Activated gamma-delta T cell (primary cell): ENCODE data around the gene DGKZ.

Experiments
- DNase-seq: peaks from one replicate; lab custom pipeline; 2025; lab: John Stamatoyannopoulos, UW

Gene DGKZ

DNA sequence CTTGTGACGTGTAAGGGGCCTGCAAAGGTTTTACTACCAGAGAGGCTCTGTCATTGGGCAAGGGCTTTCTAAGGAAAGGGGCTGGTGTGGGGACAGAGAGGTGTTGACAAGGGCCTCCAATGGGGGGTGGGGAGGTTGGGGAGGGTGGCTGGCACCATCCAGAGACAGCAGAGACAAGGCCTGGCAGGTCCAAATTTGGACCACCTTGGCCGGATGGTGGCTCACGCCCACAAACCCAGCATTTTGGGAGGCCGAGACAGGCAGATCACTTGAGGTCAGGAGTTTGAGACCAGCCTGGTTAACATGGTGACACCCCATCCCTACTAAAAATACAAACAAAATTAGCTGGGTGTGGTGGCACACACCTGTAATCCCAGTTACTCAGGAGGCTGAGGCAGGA, 46.5 kb downstream of the DGKZ start:
- DNase-seq: no peak

DNA sequence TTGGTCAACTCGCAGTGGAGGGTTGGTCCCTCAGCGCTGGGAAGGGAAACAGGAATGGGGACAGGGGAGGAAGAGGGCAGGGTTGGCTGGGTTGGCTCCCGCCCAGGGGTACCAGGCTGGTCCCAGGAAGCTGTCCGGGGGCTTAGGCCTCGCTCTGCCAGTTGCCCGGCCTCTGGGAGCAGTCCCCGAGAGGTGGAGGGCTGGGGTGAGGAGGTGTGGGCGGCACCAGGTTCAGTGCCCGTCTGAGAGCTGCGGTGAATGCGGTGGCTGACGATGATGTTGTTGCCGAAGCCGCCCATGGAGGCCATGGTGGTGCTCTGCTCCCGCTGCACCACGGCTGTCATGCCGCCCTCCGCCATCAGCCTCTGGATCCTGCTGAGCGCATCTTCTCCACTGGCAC, 50.3 kb downstream of the DGKZ start:
- no peak for DNase-seq

DNA sequence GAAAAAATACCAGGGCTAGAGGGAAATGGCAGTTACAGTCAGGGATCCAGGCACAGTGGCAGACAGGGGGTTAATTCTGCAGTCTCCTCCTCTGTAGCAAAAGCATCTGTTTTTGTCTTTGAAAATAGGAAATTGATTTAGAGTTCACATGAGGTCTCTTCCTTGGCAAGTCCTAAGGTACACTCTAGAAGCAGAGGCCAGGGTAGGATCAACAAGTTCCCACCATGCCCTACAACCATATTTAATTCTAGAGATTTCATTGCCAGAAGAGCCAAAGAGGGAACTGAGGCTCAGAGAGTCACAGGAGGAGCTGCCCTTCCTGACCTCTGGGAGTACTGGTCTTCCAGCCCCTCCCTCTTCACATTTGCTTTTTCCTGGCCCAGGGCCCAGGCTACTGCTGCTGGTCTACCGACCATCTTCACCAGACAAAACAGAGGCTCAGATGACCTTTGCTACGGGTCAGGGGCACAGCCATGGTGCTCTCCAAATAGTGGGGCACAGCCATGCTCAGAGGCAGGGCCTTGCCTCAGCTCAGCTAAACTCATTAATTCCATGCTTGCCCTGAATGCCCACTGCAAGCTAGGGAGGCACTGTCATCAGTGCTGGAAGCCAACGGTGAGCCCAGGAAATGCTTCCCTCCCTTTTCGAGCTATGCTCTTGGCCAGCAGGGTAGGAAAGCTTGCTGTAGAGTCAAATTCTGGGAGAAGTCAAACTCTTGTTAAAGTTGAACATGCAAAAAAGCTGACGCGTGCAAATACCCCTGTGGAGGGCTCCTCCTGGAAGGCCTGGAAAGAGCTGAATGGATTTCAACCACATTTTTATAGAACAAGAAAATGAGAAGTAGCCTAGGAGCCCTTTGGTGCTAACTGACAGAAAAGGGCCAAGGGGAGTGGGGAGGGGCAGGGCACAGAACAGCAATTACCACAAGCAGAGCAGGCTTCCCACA, 56.0 kb downstream of the DGKZ start:
- no peak for DNase-seq

DNA sequence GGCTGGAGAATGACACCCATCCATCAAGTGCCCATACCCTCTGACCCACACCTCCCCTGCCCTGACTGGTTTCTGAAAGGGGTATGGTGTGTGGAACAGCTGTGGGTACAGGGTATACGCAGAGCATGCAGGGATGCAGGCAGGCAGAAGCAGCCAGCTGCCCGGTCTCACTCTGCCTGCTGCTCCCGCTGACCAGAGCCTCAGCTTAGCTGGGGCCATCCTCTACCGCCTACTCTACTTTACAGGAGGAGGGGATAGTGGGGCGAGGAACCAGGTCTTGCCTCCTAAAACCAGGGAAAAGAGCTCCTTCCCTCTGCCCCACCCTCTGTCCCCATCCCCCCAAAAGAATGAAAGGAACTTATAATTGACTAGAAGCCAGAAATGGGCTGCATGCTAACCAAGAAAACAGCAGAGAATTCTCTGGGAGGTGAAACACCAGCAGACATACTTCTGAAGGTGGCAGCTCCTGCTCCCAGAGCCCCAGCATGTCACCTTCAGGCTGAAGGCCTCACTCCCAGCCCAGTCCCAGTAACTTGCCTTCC, 57.3 kb downstream of the DGKZ start:
- DNase-seq: no peak

DNA sequence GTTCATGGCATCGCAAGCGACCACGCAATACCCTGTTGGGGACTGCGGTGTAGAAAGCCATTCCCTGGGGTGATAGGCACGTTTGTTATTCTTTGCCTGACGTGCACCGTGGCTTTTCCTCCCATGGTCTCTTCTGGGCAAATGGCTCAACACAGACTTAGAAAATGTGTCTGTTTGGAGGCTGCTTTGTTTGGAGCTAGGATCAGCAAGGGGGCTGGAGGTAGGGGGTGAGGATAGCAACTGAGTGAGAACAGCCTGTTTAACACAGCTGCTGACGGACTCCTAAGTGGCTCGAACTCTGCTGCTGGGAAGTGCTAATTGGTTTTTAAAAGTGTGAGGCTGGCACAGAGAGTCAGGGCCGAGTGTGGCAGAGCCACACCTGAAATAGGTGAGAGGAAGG, 60.4 kb downstream of the DGKZ start:
- DNase-seq: no peak

DNA sequence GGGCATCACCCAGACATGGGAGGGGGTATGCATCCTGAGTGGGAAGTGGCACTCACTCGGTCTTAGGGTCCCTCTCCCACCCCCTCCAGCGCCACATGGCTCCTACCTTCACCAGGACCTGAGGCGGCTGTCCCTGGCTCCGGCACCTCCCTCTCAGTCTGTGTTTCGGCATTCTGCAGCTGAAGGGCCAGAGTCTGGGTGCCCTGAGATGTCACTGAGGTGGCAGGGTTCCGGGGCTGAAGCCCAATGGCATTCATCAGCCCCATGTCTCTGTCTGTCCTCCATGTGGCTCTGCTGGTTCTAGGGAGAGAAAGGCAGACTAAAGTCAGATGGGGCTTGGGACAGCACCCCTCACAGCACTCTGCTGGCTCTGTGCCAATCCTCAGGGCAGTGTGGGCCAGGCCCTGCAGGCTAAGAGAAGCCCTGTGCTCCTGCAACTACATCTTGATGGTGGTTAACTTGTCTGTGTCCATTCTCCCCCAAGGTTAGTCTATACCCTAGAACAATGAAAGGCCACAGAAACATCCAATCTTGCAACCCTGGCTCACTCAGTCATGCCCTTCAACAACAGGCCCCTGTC, 61.2 kb downstream of the DGKZ start:
- no peak for DNase-seq

DNA sequence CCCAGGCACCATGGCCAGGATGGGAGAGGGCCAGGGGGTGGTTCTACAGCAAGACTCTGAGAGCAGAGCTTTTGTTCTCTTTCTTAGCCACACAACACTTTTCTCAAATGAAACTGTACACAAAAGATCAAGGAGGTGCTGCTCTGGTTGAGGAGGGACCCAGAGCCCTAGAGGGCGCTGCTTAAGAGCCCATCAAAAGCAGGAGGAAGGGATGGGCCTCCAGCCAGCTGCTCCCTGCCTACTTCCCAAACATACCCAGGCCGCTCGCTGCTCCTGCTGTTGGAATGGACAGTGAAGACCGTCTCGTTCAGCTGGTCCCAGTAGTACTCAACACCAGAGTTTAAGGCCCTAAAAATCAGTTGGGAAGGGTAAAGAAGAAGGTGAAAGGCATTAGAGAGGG, 62.8 kb downstream of the DGKZ start:
- DNase-seq: no peak

DNA sequence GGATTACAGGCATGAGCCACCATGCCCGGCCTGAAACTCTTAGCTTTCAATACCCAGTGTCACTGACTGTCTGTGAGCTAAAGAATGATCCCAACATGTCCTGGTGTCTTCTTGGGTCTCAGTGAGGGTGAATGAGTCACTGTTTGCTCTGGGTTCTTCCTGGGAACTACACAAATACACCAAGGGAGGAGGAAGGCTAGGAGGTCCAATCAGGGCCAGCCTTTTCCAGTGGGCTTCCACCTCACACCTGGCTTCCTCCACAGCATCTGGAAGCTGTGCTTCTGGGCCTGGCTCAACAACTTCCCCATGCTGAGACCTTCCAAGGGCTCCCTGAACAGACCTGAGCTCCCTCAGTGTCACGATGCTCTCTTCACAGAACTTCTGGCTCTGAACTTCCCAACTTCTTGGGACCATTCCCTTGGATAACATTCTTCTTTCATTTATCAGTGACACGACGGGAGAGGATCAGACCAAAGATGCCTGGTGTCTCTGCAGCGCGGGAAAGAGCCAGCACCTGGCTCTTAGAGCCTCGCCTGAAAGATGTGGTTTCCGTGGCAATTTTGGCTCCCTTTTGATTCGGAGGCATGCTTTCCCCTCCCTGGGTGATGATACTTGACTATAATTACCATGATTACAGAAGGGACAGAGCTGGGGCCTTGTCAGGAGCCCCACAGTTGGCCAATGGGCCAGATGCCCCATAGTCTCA, 66.7 kb downstream of the DGKZ start:
- DNase-seq: no peak

DNA sequence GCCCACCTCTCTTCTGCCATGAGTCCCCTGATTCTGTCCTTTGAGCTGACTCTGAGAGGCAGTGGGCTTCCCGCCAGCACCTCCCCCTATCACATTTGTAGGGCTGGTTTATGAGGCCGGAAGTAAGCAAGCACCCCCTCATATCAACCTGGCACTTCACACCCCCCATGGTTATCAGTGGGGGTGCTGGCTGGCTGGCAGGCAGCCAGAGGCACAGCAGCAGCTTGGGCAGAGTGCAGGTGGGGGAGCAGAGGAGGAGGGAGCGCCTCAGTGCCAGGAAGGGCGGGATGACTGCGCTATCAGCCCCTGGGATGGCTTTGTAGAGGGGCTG, 67.2 kb downstream of the DGKZ start:
- DNase-seq: no peak

DNA sequence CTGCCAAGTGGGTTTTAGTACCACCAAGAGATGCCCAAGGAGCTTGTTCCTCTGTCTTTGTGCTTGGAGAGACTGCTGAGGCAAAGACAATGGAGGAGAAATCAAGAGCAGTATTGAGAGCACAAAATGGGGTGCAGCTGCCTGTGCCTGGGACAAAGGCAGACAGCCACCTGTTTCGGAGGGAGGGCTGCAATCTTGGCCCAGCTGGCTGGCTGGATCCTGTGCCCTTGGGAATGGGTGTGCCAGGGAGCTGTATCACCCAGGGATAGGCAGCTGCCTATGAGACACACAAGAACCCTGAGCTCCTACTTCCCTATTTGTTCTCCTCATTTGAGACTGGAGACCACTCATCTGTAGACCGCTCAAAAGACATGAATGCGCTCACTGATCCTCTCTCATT, 67.6 kb downstream of the DGKZ start:
- no peak for DNase-seq

DNA sequence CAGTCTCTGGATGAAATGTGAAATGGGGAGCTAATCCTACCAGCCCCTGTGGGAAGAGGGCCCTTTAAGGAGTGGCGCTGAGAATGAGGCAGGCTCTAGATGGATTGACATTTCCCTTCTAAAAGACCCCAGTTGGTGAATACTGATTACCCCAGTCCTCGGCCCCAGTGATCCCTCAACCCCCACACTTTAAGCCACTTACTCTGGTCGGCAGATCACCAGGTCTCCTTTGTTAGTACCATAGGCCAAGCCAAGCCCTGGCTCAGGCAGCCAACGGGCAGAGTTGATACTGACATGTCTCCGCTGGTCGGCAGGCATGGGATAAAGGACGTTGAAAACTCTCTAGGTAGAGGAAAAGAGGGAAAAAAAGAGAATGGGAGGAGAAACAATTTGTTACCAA, 70.4 kb downstream of the DGKZ start:
- no peak for DNase-seq

DNA sequence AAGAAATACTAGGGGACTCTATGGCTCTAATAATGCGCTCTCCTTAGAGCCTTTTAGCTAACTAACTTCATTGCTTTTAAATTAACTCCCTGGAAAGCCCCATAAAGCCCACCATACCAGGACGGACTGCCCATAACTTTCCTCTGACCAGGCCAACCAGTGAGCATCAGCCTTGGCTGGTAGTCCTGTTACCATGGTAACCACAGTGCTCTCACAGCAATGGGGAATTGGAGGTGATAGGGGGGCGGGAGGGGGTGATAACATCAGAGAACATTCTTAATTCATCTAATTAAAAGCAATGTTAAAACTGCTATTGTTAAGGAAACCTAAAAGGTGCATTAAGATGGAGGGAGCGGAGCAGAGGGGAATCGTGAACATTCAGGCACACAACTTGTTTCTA, 71.5 kb downstream of the DGKZ start:
- DNase-seq: no peak

DNA sequence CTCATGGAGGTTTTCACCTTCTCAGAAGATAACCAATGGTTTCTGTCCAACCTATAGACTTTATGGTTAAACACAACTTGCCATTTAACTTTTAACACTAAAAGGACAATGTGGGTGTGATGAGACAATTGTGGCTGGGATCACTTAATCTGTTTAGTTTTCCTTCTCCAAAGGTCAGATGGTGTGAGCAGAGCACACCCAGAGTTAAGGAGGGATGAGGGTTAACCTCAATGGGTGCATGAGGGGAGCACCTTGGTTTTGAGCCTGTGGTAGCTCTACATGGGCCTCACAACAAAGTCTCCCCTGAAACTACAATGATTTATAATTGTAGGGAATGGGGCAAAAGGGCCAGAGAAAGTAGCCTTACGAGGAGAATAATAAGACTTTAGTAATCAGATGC, 73.2 kb downstream of the DGKZ start:
- no peak for DNase-seq

DNA sequence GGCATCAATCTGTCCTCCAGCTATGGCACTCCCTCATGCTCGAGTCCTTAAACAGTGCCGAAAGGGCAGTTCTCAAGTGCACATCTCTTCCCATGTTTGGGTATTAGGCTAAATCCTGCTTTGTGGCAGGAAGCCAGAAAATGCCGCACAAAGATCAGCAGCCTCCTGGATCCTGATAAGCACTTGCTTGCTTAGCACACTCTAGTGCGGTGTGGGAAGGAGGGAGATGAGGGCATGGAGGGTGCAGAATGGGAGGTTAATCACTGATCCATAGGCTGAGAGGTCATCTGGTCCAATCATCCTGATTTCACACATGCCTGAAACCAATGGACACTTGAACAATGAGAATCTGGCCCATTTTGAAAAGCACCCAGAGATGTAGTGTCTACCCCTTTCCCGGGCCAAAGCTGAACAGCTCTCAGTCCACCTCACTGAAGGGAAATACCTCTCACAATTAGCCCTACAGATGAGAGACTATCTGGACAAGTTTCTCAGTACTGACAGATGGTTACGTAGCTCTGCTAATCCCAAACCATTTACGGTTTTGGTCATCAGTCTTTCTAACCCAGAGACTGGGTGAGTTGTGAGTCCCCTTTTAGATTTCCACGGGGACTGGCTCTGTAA, 74.1 kb downstream of the DGKZ start:
- no peak for DNase-seq

DNA sequence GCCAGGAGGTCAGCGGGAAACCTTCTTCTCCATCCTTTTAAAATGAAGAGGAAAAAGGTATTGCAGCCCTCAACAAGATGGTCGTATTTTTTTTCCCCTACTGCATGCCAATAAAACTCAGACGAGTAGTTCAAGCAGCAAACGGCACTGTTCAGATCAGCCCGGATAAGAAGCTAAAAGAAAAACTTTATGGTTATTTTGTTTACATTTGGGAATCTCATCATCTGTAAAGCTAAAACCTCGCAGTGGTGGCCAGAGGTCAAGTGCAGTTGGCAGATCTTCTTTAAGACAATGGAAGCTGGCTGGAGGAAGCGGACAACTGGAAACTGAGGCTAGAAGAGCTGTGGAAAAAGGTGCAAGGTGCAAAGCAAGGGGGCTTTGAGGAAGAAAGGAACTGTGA, 75.3 kb downstream of the DGKZ start:
- DNase-seq: no peak

DNA sequence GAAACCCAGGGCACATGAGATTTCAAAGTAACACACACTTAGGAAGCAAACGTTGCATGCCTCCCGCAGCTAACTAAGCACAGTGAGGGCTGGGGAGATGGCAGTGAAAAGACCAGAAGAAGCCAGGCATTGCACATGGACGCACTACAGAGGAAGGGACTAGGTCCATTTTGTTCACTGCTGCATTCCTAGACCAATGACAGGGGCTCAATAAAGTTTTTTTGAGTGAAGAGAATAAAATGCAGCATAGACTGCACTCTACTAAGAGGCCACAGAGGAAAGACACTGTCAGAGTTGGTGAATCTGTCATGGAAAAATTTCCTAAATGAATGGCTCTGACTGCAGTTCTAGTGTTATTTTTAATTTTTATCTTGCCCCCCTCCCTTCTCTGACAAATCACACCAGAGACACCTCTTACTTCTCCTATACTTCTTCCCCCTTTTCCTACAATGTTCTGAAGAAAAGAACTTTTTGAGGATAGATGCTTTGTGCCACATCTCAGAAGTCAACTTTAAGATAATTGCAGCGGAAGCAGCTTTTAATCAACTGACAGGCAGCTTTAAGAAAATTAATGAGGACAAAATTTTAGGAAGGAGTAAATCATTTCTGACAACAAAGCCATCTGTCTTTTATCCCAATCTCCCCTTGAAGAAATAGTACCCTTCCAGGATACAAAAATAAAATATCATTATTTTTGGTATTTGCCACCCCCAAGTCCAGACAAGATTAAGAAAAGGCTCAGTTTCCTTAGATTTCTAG, 79.1 kb downstream of the DGKZ start:
- DNase-seq: no peak

DNA sequence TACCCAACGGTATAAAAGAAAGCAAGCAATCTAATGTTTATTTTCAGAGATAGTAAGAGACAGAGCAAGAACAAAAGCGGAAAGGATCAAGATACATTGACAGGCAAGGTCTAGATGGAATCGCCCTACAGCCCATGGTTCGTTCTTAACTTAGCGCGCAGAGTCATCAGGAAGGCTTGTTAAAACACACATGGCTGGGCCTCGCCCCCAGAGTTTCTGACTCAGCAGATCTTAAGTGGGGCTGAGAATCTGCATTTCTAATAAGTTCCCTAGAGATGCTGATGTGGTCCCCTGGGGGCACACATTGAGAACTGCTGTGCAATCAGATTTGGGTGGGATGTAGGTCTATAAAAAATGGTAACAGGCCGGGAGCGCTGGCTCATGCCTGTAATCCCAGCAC, 80.1 kb downstream of the DGKZ start:
- DNase-seq: no peak

DNA sequence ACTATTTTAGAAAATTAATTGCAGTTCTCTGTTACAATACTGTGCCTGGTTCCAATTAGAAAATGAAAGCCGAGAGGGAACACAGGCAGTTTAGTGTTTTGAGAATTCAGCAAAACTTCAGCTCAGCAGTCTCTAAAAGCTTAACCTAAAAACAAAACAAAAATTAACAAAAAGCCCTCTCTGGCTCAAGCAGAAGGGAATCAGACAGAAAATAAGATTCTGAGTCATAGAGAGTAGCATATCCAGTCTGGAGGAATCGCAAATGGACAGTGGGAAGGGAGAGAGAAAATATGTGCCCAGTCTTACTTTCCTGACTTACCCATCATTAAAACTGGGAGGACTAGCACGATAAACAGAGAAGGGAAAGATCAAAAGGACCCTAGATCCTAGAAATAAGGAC, 82.5 kb downstream of the DGKZ start:
- no peak for DNase-seq
